NCI-H1092 treated with DMSO at 0.1 percent for 48 hours (cell line): Measurements from ENCODE around the gene KCNK13.
"Not testable (repeated sequence)": the region's sequence is repeated elsewhere in the genome, so short reads cannot be mapped to it uniquely, and the experiment has no call there.

Source experiments
- DNase-seq: peaks from one replicate; lab custom pipeline; 2025; lab: John Stamatoyannopoulos, UW

KCNK13 gene

GRCh38 chr14:90060965-90061684 lies 669 bp upstream of the KCNK13 start:
- no peak for DNase-seq

- DNase-seq, result peak; percentile 78
These were observed 467 bp downstream of the KCNK13 start for GRCh38 chr14:90062127-90062794.

- no peak for DNase-seq
These were observed 1.2 kb downstream of the KCNK13 start for GRCh38 chr14:90062822-90063539.

- no peak for DNase-seq
These were observed 10.6 kb downstream of the KCNK13 start for GRCh38 chr14:90072350-90072749.

- DNase-seq, result no peak
These were observed 17.8 kb downstream of the KCNK13 start for GRCh38 chr14:90079576-90079975.

- no peak for DNase-seq
These were observed 25.6 kb downstream of the KCNK13 start for GRCh38 chr14:90087433-90087832.

GRCh38 chr14:90088176-90088575 lies 26.4 kb downstream of the KCNK13 start:
- DNase-seq, result no peak

GRCh38 chr14:90089486-90089885 lies 27.7 kb downstream of the KCNK13 start:
- not testable (repeated sequence) for DNase-seq

GRCh38 chr14:90091393-90091792 lies 29.6 kb downstream of the KCNK13 start:
- DNase-seq, result peak; percentile 69

- peak; percentile 33 for DNase-seq
These were observed 32.3 kb downstream of the KCNK13 start for GRCh38 chr14:90093942-90094595.

- DNase-seq, result no peak
These were observed 33.3 kb downstream of the KCNK13 start for GRCh38 chr14:90095096-90095495.

GRCh38 chr14:90096566-90096965 lies 34.8 kb downstream of the KCNK13 start:
- no peak for DNase-seq

- no peak for DNase-seq
These were observed 42.0 kb downstream of the KCNK13 start for GRCh38 chr14:90103808-90104207.

GRCh38 chr14:90105756-90106155 lies 44.0 kb downstream of the KCNK13 start:
- no peak for DNase-seq

- no peak for DNase-seq
These were observed 46.0 kb downstream of the KCNK13 start for GRCh38 chr14:90107789-90108188.

GRCh38 chr14:90109858-90110257 lies 48.1 kb downstream of the KCNK13 start:
- no peak for DNase-seq

- DNase-seq, result no peak
These were observed 50.2 kb downstream of the KCNK13 start for GRCh38 chr14:90111895-90112534.

GRCh38 chr14:90114554-90114953 lies 52.8 kb downstream of the KCNK13 start:
- DNase-seq, result no peak

GRCh38 chr14:90115780-90116179 lies 54.0 kb downstream of the KCNK13 start:
- no peak for DNase-seq

- DNase-seq, result no peak
These were observed 54.6 kb downstream of the KCNK13 start for GRCh38 chr14:90116444-90116843.

GRCh38 chr14:90118027-90118426 lies 56.2 kb downstream of the KCNK13 start:
- no peak for DNase-seq

GRCh38 chr14:90126260-90126659 lies 64.5 kb downstream of the KCNK13 start:
- no peak for DNase-seq
